IPS-NIHi7 (cell line): ENCODE measurements around the gene NOTCH1.
A peak's percentile ranks its signal among the peaks of the same experiment; 100 is the strongest.

Experiments
- DNase-seq: peaks from one replicate; pipeline ENCODE4 v3.0.0; 2012; ENCODE audit warnings: mixed read lengths; ENCODE audit errors: extremely low spot score

Gene NOTCH1

GRCh38 chr9:136544964-136545691 lies 720 bp downstream of the NOTCH1 start:
- DNase-seq: no peak

- DNase-seq: no peak
Observed at GRCh38 chr9:136544548-136544963, 1.3 kb downstream of the NOTCH1 start.

- no peak for DNase-seq
Observed at GRCh38 chr9:136543830-136544547, 1.9 kb downstream of the NOTCH1 start.

GRCh38 chr9:136543280-136543679 lies 2.6 kb downstream of the NOTCH1 start:
- no peak for DNase-seq

GRCh38 chr9:136542241-136543040 lies 3.4 kb downstream of the NOTCH1 start:
- no peak for DNase-seq

GRCh38 chr9:136541709-136542108 lies 4.1 kb downstream of the NOTCH1 start:
- DNase-seq: no peak

GRCh38 chr9:136541179-136541578 lies 4.7 kb downstream of the NOTCH1 start:
- no peak for DNase-seq

GRCh38 chr9:136539427-136540421 lies 6.1 kb downstream of the NOTCH1 start:
- DNase-seq: peak; percentile 70

GRCh38 chr9:136538599-136539426 lies 7.0 kb downstream of the NOTCH1 start:
- no peak for DNase-seq

- DNase-seq: no peak
Observed at GRCh38 chr9:136537896-136538598, 7.8 kb downstream of the NOTCH1 start.

- no peak for DNase-seq
Observed at GRCh38 chr9:136537411-136537810, 8.4 kb downstream of the NOTCH1 start.

GRCh38 chr9:136536721-136537241 lies 9.1 kb downstream of the NOTCH1 start:
- DNase-seq: no peak

- DNase-seq: no peak
Observed at GRCh38 chr9:136536051-136536720, 9.7 kb downstream of the NOTCH1 start.

- DNase-seq: no peak
Observed at GRCh38 chr9:136535070-136535469, 10.8 kb downstream of the NOTCH1 start.

GRCh38 chr9:136534366-136534765 lies 11.5 kb downstream of the NOTCH1 start:
- DNase-seq: no peak

- no peak for DNase-seq
Observed at GRCh38 chr9:136533775-136534157, 12.1 kb downstream of the NOTCH1 start.

GRCh38 chr9:136532799-136533774 lies 12.8 kb downstream of the NOTCH1 start:
- DNase-seq: no peak
